GM12892 (cell line): ENCODE data around the gene SBNO1.

Experiments used
- POLR2AphosphoS5 ChIP-seq: IDR thresholded peaks from 2 replicates; pipeline ENCODE4 v1.6.1; 2011; ENCODE audit warnings: low read depth, low read length, control low read depth
- TAF1 ChIP-seq: IDR thresholded peaks from 2 replicates; pipeline ENCODE4 v1.6.1; 2011; ENCODE audit warnings: low read depth, mild to moderate bottlenecking, control low read depth, low read length, borderline replicate concordance

- TF ChIP-seq POLR2AphosphoS5 (no peak), TAF1 (no peak)
Observed at GRCh38 chr12:123288751-123289346, 75.8 kb downstream of the SBNO1 start.
